ENCODE data around the gene B3GNT5.

DNA sequence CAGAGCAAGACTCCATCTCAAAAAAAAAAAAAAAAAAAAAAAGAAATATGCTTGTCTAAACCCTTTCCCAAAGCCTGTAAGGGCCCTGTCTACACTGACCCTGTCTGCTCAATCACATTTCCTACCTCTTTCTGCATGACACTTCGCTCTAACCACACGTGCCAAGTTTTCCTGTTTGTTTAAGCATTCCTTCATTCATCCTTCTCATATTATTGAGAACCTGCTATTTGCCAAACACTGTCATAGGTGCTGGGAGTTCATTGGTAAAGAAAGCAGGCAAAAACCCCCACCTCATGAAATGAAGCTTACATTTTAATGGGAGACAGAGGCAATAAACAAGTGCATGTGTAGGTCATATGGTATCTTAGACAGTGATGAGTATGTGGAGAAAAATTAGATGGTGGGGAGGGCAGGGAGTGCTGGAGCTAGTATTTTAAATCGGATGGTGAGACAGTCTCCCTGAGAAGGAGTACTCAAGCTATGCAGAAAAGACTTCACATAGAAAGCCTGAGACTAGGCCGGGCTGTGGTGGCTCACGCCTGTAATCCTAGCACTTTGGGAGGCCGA, 48.0 kb downstream of the B3GNT5 start:
- TF ChIP-seq, protein P1, sequence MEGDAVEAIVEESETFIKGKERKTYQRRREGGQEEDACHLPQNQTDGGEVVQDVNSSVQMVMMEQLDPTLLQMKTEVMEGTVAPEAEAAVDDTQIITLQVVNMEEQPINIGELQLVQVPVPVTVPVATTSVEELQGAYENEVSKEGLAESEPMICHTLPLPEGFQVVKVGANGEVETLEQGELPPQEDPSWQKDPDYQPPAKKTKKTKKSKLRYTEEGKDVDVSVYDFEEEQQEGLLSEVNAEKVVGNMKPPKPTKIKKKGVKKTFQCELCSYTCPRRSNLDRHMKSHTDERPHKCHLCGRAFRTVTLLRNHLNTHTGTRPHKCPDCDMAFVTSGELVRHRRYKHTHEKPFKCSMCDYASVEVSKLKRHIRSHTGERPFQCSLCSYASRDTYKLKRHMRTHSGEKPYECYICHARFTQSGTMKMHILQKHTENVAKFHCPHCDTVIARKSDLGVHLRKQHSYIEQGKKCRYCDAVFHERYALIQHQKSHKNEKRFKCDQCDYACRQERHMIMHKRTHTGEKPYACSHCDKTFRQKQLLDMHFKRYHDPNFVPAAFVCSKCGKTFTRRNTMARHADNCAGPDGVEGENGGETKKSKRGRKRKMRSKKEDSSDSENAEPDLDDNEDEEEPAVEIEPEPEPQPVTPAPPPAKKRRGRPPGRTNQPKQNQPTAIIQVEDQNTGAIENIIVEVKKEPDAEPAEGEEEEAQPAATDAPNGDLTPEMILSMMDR (conservative IDR thresholded peaks at IDR 0.05; ENCODE audit: low read depth in 2 of 2), result no peak
- no peak for TF ChIP-seq CREB1 (CRISPR knock-in tag; IDR thresholded peaks at IDR 0.05; ENCODE audit: low read depth)
- no peak for TF ChIP-seq EZH2phosphoT487 (IDR thresholded peaks at IDR 0.05; ENCODE audit: unreplicated experiment)
- TF ChIP-seq ZNF114 (CRISPR knock-in tag; IDR thresholded peaks at IDR 0.05), result no peak
- no peak for TF ChIP-seq EZH2 (IDR thresholded peaks at IDR 0.05; ENCODE audit: low read depth, unreplicated experiment)
- TF ChIP-seq, protein P2, sequence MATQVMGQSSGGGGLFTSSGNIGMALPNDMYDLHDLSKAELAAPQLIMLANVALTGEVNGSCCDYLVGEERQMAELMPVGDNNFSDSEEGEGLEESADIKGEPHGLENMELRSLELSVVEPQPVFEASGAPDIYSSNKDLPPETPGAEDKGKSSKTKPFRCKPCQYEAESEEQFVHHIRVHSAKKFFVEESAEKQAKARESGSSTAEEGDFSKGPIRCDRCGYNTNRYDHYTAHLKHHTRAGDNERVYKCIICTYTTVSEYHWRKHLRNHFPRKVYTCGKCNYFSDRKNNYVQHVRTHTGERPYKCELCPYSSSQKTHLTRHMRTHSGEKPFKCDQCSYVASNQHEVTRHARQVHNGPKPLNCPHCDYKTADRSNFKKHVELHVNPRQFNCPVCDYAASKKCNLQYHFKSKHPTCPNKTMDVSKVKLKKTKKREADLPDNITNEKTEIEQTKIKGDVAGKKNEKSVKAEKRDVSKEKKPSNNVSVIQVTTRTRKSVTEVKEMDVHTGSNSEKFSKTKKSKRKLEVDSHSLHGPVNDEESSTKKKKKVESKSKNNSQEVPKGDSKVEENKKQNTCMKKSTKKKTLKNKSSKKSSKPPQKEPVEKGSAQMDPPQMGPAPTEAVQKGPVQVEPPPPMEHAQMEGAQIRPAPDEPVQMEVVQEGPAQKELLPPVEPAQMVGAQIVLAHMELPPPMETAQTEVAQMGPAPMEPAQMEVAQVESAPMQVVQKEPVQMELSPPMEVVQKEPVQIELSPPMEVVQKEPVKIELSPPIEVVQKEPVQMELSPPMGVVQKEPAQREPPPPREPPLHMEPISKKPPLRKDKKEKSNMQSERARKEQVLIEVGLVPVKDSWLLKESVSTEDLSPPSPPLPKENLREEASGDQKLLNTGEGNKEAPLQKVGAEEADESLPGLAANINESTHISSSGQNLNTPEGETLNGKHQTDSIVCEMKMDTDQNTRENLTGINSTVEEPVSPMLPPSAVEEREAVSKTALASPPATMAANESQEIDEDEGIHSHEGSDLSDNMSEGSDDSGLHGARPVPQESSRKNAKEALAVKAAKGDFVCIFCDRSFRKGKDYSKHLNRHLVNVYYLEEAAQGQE (IDR thresholded peaks at IDR 0.05; ENCODE audit: unreplicated experiment), result no peak
